ENCODE data around the gene FANCE. TPM values are rescaled to one million over a fixed set of nuclear protein-coding genes. Genes with fewer than 3 reads are reported as not detected.
"Not testable (repeated sequence)": the region's sequence is repeated elsewhere in the genome, so short reads cannot be mapped to it uniquely, and the experiment has no call there.

Gene FANCE
- total RNA-seq, 1 donor, result 9.7 TPM

GRCh38 chr6:35429463-35429862 is 22.7 kb upstream of the FANCE start:
- no peak for DNase-seq (ENCODE audit: low read depth in 2 of 3, low spot score in 2 of 3)

- DNase-seq (ENCODE audit: low read depth in 2 of 3, low spot score in 2 of 3), result no peak
Observed at GRCh38 chr6:35432291-35432690, 19.8 kb upstream of the FANCE start.

- not testable (repeated sequence) for DNase-seq (ENCODE audit: low read depth in 2 of 3, low spot score in 2 of 3)
Observed at GRCh38 chr6:35432702-35433101, 19.4 kb upstream of the FANCE start.

- DNase-seq (ENCODE audit: low read depth in 2 of 3, low spot score in 2 of 3), result no peak
Observed at GRCh38 chr6:35435074-35435837, 16.9 kb upstream of the FANCE start.

DNA sequence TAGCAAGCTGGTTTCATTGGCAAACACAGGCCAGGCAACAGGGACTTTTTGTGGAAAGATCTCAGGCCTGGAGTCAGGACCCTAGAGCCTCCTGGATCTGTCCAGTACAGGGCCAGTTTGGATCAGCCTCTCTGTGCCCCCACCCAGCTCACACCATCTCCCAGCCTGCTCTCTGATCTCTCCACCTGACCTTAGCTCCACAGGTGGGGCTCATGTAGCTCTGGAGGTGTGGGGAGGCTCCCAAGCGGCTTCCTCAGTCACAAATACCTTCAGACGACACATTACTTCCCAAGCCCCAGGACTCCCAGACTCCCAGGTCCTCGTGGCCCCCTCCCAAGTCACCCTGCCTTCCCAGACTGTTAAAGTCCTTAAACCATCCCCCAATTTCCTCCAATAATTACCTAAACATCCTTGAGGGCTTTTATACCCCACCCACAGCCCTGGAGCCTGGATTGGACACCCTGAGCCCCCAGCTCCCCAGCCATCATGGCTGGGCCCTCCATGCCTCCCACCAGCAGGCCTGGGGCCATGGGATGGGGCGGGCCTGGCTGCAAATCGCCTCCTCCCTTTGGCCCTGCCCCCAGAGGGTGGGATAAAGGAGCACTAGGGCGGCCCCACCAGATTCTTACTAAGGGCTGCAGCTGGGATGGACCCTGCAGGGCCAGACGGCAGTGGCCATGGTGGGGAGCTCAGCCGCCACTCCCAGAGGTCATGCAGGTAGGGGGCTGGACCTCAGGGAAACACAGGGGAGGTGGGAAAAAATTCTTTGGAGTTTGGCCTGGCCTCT is 15.9 kb upstream of the FANCE start:
- no peak for DNase-seq (ENCODE audit: low read depth in 2 of 3, low spot score in 2 of 3)

- DNase-seq (ENCODE audit: low read depth in 2 of 3, low spot score in 2 of 3), result not testable (repeated sequence)
Observed at GRCh38 chr6:35438378-35439065, 13.6 kb upstream of the FANCE start.

GRCh38 chr6:35439308-35439707 is 12.8 kb upstream of the FANCE start:
- no peak for DNase-seq (ENCODE audit: low read depth in 2 of 3, low spot score in 2 of 3)

DNA sequence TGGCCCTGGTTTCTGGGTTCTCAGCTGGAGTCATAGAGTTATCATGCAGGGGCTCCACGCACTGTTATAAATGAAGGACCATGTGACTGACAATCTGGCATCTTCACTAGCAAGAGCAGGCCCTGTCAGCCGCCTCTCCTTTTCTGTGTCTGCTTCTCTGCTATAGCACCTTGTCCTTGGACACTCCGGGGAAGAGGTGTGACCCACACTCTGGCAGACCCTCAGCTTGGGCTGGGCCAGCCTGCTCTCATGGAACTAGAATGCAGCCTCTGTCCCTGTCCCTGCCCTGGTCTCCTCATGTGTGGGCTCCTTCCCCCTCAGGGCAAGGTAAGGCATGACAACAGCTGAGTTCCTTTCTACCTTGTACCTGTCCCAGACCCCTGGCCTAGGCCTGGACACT is 10.9 kb upstream of the FANCE start:
- DNase-seq (ENCODE audit: low read depth in 2 of 3, low spot score in 2 of 3), result no peak

GRCh38 chr6:35441642-35442041 is 10.5 kb upstream of the FANCE start:
- no peak for DNase-seq (ENCODE audit: low read depth in 2 of 3, low spot score in 2 of 3)

- DNase-seq (ENCODE audit: low read depth in 2 of 3, low spot score in 2 of 3), result no peak
Observed at GRCh38 chr6:35442693-35443092, 9.4 kb upstream of the FANCE start.

- no peak for DNase-seq (ENCODE audit: low read depth in 2 of 3, low spot score in 2 of 3)
Observed at GRCh38 chr6:35443341-35444030, 8.7 kb upstream of the FANCE start.

DNA sequence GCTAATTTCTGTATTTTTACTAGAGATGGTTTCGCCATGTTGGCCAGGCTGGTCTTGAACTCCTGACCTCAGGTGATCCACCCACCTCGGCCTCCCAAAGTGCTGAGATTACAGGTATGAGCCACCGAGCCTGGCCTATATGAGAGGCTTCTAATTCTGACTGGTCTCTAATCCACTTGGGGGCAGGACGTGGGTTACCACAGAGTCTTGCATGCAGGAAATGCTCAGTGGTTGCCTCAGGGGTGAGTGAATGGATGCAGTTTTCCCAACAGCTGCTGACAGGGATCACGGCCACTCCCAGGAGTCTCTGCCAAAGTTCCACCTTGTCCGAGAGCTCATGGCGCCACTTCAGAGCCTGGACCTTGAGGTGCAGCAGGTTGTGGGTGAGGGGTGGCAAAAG is 6.4 kb upstream of the FANCE start:
- DNase-seq (ENCODE audit: low read depth in 2 of 3, low spot score in 2 of 3), result no peak

DNA sequence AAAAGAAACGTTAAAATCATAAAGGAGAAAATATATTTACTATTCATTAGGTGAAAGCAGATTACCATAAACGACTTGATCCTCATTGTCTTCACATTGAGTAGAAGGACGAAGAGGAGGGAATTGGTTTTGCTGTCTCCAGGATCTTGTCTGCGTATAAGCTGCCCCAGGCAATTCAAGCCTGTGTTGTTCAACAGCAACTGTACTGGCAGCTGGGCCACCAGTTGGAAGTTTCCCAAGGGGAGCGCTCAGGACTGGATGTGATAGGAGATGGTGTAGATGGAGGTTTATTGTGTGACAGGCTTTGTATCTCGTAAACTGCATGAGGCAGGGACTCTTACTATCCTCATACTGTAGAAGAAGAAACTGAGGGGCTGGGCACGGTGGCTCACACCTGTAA is 3.9 kb upstream of the FANCE start:
- no peak for DNase-seq (ENCODE audit: low read depth in 2 of 3, low spot score in 2 of 3)

DNA sequence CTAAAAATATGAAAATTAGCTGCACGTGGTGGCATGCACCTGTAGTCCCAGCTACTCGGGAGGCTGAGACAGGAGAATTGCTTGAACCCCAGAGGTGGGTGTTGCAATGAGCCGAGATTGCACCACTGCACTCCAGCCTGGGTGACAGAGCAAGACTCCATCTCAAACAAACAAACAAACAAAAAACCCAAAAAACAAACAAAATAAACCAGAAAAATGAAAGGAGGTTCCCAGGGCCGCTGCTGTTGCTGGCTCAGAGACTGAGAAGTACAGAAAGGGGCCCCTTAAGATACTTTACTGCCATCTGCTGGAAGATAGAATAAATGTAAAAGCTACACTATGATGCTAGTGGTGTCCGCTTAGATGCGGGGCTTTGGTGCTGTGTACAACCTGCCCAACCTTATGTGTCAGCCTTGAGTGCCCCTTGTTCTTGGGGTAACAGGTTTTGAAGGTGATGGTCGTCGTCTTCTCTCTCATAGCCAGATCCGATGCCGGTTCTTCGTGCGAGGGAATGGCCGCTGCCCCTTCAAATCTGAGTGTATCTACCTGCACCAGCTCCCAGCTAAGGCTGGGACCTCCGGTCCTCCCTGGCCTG is 2.8 kb upstream of the FANCE start:
- DNase-seq (ENCODE audit: low read depth in 2 of 3, low spot score in 2 of 3), result peak; percentile 42 to 82 (median 61)

GRCh38 chr6:35451354-35452182 is 570 bp upstream of the FANCE start:
- no peak for DNase-seq (ENCODE audit: low read depth in 2 of 3, low spot score in 2 of 3)

GRCh38 chr6:35453236-35453635 is 1.1 kb downstream of the FANCE start:
- DNase-seq (ENCODE audit: low read depth in 2 of 3, low spot score in 2 of 3), result no peak

DNA sequence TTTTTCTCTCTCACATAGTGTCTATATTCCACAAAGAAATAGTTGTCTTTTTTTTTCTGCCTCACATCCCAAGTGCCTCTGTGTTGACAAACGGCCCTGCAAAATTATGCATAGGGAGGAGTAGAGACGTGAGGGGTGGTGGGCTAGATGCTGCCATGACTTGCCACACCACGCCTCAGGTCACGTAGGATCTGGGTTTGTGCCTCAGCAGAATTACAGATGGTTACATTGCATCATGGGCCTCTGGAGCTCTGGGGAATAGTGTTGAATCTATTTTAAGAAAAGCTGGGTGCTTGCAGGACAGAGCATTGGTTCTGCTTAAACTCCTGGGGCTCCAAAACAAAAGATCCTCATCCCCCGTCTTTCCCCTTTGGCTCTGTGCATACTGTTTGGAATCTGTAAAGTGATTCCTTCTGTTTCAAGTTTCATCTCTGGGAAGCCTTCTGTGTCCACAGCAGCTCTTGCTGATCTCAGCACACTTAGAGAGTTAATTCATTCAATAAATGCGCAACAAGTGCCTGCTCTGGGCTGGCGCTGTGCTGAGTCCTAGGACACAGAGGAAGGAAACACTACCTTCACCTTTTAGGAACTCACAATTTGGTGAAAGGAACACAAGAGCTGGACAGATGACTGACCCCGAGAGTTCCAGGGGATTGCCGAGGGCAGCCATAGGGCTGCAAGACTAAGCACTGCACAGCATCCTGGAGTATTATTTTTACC is 2.4 kb downstream of the FANCE start:
- no peak for DNase-seq (ENCODE audit: low read depth in 2 of 3, low spot score in 2 of 3)

- no peak for DNase-seq (ENCODE audit: low read depth in 2 of 3, low spot score in 2 of 3)
Observed at GRCh38 chr6:35457907-35458306, 5.8 kb downstream of the FANCE start.

GRCh38 chr6:35461270-35461669 is 9.1 kb downstream of the FANCE start:
- no peak for DNase-seq (ENCODE audit: low read depth in 2 of 3, low spot score in 2 of 3)
